LoVo (cell line): Measurements from ENCODE around the gene GORAB.

Experiments used
- DNase-seq: peaks from one replicate; pipeline ENCODE4 v3.0.0-alpha.2; 2016; ENCODE audit warnings: low spot score

Gene GORAB

GRCh38 chr1:170531758-170532657 lies at the start of gene GORAB:
Gene GORAB, plus strand, starts transcription at chr1:170532166. Its CDS starts 58 bp downstream, at chr1:170532224.
- DNase-seq = peak; percentile 88

- DNase-seq = no peak
These were observed 48.9 kb upstream of the GORAB start for GRCh38 chr1:170483051-170483450.

- no peak for DNase-seq
These were observed 44.5 kb upstream of the GORAB start for GRCh38 chr1:170487503-170487902.

- no peak for DNase-seq
These were observed 40.7 kb upstream of the GORAB start for GRCh38 chr1:170491291-170491690.

GRCh38 chr1:170494369-170494768 lies 37.6 kb upstream of the GORAB start:
- DNase-seq = peak; percentile 46

- DNase-seq = no peak
These were observed 37.0 kb upstream of the GORAB start for GRCh38 chr1:170495006-170495405.

GRCh38 chr1:170498876-170499275 lies 33.1 kb upstream of the GORAB start:
- DNase-seq = no peak

GRCh38 chr1:170503665-170504064 lies 28.3 kb upstream of the GORAB start:
- DNase-seq = no peak

GRCh38 chr1:170510163-170510562 lies 21.8 kb upstream of the GORAB start:
- no peak for DNase-seq

- DNase-seq = no peak
These were observed 20.9 kb upstream of the GORAB start for GRCh38 chr1:170511038-170511437.

GRCh38 chr1:170513138-170513537 lies 18.8 kb upstream of the GORAB start:
- no peak for DNase-seq

GRCh38 chr1:170518185-170518834 lies 13.7 kb upstream of the GORAB start:
- peak; percentile 67 for DNase-seq

GRCh38 chr1:170518965-170519364 lies 13.0 kb upstream of the GORAB start:
- DNase-seq = peak; percentile 41

- no peak for DNase-seq
These were observed 11.4 kb upstream of the GORAB start for GRCh38 chr1:170520601-170521000.

GRCh38 chr1:170521818-170522217 lies 10.1 kb upstream of the GORAB start:
- no peak for DNase-seq

GRCh38 chr1:170530972-170531757 lies 801 bp upstream of the GORAB start:
- DNase-seq = no peak

GRCh38 chr1:170533298-170533697 lies 1.3 kb downstream of the GORAB start:
- no peak for DNase-seq

GRCh38 chr1:170534626-170535147 lies 2.7 kb downstream of the GORAB start:
- no peak for DNase-seq

GRCh38 chr1:170535418-170535817 lies 3.5 kb downstream of the GORAB start:
- DNase-seq = no peak

- no peak for DNase-seq
These were observed 5.1 kb downstream of the GORAB start for GRCh38 chr1:170536924-170537551.

- DNase-seq = no peak
These were observed 6.0 kb downstream of the GORAB start for GRCh38 chr1:170537798-170538503.
